LHCN-M2 (cell line): ENCODE results near the gene NCAPH2. TPM values are rescaled to one million over a fixed set of nuclear protein-coding genes. Genes with fewer than 3 reads are reported as not detected.
"Not testable (repeated sequence)": the region's sequence is repeated elsewhere in the genome, so short reads cannot be mapped to it uniquely, and the experiment has no call there.

ENCODE experiments used
- DNase-seq: peaks from one replicate; pipeline ENCODE4 v3.0.0-alpha.2; 2012; ENCODE audit warnings: low read depth
- total RNA-seq: library from RNA; depleted of rRNA; stranded (reverse); fragments of >200 nt; gene quantifications from 2 replicates; pipeline ENCODE4 v1.2.3, GENCODE V29; 2014

The NCAPH2 gene
- total RNA-seq, 1 experiment from 2014 or later: 72.1 TPM

- no peak for DNase-seq
Observed at GRCh38 chr22:50517495-50518260, 9.7 kb downstream of the NCAPH2 start.

DNA sequence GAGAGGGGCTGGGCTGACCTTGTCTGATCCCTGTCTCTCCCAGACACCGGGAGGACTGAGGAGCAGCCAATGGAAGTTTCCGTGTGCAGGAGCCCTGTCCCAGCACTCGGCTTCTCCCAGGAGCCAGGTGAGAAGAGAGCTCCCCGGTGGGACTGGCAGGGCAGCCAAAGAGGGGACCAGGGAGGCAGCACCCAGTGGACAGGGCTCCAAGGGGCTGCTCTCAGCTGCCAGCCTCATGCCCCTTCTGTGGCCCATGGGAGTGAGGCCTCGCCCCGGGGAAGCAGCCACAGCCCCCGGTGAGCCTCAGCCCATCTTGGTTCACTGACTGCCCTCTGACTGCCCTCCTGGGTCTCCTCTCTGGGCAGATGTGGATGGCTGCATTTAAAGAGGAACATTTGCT, 10.6 kb downstream of the NCAPH2 start:
- no peak for DNase-seq

DNA sequence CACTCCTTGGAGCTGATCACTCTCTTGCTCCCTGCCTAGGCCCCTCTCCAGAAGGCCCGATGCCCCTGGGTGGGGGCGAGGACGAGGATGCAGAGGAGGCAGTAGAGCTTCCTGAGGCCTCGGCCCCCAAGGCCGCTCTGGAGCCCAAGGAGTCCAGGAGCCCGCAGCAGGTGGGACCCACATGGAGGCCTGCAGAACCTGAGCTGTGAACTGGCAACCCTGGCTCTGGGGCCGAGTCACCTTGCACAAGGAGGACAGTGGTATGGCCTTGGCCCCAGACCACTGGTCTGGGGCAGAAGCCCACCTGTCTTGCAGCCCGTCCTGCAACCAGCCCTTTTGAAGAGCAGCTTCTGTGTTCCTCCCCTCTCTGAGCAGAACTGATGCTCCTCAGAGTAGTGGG, 11.1 kb downstream of the NCAPH2 start:
- no peak for DNase-seq

DNA sequence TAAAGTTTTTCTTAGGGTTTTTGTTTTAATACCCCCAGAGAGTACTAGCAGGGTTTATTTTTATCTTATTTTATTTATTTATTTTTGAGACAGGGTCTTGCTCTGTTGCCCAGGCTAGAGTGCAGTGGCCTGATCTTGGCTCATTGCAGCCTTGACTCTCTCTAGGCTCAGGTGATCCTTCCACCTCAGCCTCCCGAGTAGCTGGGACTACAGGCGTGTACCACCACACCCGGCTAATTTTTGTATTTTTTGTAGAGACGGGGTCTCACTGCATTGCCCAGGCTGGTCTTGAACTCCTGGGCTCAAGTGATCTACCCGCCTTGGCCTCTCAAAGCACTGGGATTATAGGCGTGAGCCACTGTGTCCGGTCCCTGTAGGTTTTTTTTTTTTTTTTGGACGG, 12.2 kb downstream of the NCAPH2 start:
- not testable (repeated sequence) for DNase-seq

- no peak for DNase-seq
Observed at GRCh38 chr22:50520826-50521453, 12.9 kb downstream of the NCAPH2 start.

- DNase-seq: no peak
Observed at GRCh38 chr22:50521710-50522109, 13.7 kb downstream of the NCAPH2 start.

DNA sequence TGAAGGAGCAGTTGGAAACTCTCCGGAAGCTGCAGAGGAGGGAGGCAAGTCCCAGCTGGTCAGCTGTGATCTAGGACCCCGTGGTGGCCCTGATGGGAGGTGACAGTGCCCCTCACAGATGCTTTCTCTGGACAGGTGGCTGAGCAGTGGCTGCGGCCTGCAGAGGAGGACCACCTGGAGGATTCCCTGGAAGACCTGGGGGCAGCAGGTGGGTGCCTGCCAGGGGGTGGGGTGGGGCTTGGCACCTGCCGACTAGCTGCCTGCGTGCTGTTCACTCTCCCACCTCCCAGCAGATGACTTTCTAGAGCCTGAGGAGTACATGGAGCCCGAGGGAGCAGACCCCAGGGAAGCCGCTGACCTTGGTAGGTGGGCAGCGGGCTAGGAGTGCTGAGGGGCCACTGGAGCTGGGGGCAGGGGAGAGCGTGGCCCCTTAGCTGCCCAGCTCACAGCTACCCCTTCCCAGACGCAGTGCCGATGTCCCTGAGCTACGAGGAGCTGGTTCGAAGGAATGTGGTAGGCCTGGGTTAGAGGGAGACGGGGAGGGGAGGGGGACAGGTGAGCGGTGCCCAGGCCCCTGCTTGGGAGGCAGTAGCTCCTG, 14.3 kb downstream of the NCAPH2 start:
- DNase-seq: no peak

GRCh38 chr22:50522806-50523438, 14.9 kb downstream of the NCAPH2 start:
- DNase-seq: no peak

DNA sequence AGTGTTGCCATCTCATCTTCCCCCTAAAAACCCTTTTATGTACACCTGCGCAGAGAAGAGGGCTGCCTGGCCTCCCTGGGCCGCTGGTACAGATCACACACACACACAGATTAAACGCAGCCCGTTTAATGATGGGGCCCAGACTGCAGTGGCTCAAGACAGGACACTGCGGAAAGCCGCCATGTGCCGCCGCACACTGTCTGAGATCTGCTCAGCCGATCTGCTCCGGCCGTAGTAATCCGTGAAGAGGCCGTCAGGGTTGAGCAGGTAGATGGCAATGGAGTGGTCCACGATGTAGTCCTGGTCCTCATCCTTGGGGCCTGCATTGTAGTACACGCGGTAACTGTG, 15.4 kb downstream of the NCAPH2 start:
- no peak for DNase-seq

DNA sequence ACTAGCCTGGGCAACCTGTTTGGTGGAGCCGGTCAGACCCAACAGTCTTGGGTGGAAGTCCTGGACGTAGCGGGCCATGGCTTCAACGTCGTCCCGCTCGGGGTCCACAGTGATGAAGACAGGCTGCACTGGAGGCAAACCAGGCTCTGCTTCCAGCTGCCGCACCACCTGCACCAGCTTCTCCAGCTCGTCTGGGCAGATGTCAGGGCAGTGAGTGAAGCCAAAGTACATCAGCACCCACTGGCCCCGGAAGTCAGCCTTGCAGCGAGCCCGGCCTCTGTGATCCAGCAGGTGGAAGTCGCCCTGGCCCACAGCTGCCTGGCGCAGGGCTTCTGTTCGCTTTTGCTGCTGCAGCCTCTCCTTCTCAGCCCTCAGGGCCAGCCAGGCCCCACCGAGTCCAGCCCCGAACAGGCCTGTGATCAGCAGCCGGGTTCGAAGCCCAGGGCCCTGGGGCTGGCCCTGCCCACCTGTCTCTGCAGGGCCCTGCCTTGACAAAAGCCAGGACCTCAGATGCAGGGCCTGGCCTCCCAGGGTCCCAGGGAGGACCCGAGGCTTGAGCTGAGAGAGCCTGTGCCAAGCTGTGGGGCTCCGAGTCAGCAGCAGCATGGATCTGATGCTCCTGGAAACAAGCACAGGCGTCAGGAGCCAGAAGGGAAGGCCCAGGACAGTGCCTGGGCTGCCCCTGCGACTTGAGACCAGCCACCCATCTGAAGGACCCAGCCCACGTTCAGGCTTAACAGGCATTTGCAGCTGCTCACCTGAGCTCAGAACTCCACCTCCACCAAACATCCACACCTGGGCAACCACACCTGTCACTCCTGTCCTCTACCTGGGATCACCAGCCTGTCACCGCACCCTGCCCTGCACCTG, 16.0 kb downstream of the NCAPH2 start:
- DNase-seq: no peak

- no peak for DNase-seq
Observed at GRCh38 chr22:50524676-50525103, 16.7 kb downstream of the NCAPH2 start.

- DNase-seq: peak; percentile 95
Observed at GRCh38 chr22:50525104-50525857, 17.3 kb downstream of the NCAPH2 start, which contains the start of gene SCO2. Gene SCO2 (minus strand): TSS chr22:50525598. CDS start chr22:50524411, 1,187 bp downstream.

DNA sequence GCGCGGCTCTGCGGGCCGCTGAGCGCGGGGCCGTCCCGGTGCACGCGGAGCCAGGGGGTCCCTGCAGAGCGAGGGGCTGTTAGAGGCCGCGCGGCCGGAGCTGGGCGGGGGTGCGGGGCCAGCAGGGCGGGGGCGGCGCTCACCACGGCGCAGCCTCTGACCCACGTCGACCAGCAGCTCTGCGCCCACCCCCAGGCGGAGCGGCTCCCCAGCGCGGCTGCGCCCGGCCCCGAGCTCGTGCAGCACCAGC, 17.8 kb downstream of the NCAPH2 start:
- DNase-seq: no peak

GRCh38 chr22:50526108-50526833, 18.2 kb downstream of the NCAPH2 start:
- DNase-seq: peak; percentile 67

GRCh38 chr22:50526834-50527801, 19.1 kb downstream of the NCAPH2 start:
- DNase-seq: no peak

DNA sequence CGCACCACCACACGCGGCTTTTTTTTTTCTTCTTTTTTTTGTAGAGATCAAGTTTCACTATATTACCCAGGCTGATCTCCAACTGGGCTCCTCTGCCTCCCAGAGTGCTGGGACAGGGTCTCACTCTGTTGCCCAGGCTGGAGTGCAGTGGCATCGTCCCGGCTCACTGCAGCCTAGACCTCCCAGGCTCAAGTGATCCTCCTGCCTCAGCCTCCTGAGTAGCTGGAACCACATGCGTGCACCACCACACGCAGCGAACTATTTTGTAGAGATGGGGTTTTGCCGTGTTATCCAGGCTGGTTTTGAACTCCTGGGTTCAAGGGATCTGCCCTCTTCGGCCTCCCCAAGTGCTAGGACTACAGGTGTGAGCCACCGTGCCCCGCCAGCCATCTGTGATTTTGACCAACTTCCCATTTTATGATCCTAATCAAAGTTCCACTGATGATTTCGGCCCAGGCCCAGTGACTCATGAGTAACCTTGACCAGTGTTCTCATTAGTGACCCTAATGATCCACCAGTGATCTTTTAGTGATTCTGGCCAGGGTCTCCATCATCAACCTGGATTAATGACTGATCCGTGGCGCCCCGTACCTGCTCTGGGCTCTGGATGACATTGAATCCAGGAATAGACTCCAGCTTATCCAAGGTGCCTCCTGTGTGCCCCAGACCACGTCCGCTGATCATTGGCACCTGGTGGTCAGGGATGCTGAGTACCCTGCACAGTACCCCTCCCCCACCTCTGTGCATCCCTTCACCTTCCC, 20.1 kb downstream of the NCAPH2 start:
- no peak for DNase-seq

GRCh38 chr22:50528682-50529415, 20.8 kb downstream of the NCAPH2 start:
- DNase-seq: no peak
